ENCODE data around the gene AGR2. TPM values are rescaled to one million over a fixed set of nuclear protein-coding genes. Genes with fewer than 3 reads are reported as not detected.

Gene AGR2
- total RNA-seq, 2 donors from 2014 or later: not detected

DNA sequence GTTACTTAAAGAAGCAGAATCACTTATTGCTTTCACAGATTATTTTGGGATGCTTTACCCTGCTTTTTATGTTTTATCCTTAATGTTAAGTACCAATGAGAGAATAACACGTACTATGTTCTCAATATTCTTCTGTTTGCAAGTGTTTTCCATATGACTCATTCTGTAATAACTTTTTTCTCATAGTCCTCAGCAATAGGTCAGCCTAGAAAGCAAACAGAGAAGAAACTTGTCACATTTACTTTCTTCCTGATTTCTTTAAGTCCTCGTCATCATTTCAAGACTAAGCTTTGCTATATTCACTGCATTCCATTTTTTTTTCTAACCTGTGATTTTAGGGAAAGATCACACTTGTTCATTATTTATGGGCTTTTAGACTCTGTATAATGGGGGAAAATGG is 6.8 kb upstream of the AGR2 start:
- no peaks in the 10 kb centered on the region for H3K9me3 ChIP-seq
- no peaks in the 10 kb centered on the region for H3K36me3 ChIP-seq
- no peak overlapping the region for H3K4me3 ChIP-seq
- TF ChIP-seq, protein P1, sequence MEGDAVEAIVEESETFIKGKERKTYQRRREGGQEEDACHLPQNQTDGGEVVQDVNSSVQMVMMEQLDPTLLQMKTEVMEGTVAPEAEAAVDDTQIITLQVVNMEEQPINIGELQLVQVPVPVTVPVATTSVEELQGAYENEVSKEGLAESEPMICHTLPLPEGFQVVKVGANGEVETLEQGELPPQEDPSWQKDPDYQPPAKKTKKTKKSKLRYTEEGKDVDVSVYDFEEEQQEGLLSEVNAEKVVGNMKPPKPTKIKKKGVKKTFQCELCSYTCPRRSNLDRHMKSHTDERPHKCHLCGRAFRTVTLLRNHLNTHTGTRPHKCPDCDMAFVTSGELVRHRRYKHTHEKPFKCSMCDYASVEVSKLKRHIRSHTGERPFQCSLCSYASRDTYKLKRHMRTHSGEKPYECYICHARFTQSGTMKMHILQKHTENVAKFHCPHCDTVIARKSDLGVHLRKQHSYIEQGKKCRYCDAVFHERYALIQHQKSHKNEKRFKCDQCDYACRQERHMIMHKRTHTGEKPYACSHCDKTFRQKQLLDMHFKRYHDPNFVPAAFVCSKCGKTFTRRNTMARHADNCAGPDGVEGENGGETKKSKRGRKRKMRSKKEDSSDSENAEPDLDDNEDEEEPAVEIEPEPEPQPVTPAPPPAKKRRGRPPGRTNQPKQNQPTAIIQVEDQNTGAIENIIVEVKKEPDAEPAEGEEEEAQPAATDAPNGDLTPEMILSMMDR (IDR thresholded peaks at IDR 0.05): no peak
- no peak for DNase-seq (ENCODE audit: low spot score)
- H3K4me1 ChIP-seq: no peaks in the 10 kb centered on the region
- H3K27ac ChIP-seq: no peak overlapping the region
- no peaks in the 10 kb centered on the region for H3K27me3 ChIP-seq

DNA sequence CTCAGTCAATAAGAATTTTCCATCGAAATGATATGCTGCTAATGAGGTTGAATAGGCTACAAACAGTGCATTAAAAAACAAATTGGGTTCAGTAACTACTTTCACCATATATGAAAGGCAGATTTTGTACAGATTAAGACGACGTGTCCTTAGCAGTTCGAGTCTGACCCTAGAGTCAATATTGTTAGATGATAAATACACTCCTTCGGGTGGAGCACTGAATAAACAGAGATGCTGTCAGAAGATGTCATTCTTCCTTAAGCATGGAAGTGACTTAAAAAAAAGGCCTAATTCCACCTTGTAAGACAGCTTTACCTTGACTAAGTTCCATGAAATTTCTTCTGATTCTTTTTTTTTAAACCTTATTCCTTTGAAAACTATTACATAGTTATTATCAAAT is 5.8 kb upstream of the AGR2 start:
- Histone ChIP-seq H3K27me3 (no peaks in the 10 kb centered on the region), H3K4me3 (no peak overlapping the region), H3K9me3 (no peaks in the 10 kb centered on the region), H3K36me3 (no peaks in the 10 kb centered on the region), H3K27ac (no peak overlapping the region), H3K4me1 (no peaks in the 10 kb centered on the region)
- no peak for DNase-seq (ENCODE audit: low spot score)
- TF ChIP-seq, protein P1 (IDR thresholded peaks at IDR 0.05): no peak

DNA sequence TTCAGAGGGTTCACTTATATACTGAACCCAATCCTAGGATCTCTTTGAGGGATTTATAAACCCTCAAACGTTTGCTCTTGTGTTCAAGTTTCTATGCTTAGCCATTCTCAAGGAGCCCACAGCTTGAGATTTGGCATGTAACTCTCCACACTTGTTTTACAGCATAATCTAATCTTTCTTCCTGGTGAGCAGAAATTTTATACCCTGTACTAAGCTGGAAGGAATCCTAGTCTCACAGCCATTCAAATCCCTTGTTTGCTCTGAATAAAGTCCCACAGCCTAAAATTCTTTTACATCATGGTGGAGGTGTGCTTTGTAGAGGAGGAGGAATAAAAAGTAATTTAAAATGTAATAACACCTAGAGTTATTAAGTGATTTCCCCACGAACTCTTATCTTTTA is 5.3 kb upstream of the AGR2 start:
- Histone ChIP-seq H3K9me3 (no peaks in the 10 kb centered on the region), H3K4me1 (no peaks in the 10 kb centered on the region), H3K36me3 (no peaks in the 10 kb centered on the region), H3K27me3 (no peaks in the 10 kb centered on the region), H3K27ac (no peak overlapping the region), H3K4me3 (no peak overlapping the region)
- TF ChIP-seq, protein P1 (IDR thresholded peaks at IDR 0.05): no peak
- no peak for DNase-seq (ENCODE audit: low spot score)

DNA sequence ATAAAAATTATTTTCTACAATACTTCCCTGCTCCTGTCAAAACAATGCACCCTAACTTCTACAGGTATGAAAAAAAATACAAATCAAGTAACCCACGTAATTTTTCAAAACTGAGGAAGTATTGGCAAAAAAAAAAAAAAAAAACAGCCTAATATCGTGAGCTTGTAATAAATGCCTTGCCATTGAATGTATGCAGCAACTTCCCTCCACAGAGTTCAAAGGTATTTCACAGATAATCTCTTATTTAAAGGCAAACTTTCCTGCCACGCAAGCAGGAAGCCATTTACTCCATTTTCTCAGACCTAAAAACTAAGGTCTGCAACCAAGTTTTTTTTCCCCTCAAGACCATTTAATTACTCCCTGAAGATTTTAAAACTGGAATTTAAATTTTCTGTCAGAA is 642 bp upstream of the AGR2 start:
- no peaks in the 10 kb centered on the region for H3K27me3 ChIP-seq
- TF ChIP-seq, protein P1 (IDR thresholded peaks at IDR 0.05): no peak
- H3K9me3 ChIP-seq: no peaks in the 10 kb centered on the region
- H3K36me3 ChIP-seq: no peaks in the 10 kb centered on the region
- DNase-seq (ENCODE audit: low spot score): no peak
- no peak overlapping the region for H3K4me3 ChIP-seq
- H3K4me1 ChIP-seq: no peaks in the 10 kb centered on the region
- H3K27ac ChIP-seq: no peak overlapping the region

DNA sequence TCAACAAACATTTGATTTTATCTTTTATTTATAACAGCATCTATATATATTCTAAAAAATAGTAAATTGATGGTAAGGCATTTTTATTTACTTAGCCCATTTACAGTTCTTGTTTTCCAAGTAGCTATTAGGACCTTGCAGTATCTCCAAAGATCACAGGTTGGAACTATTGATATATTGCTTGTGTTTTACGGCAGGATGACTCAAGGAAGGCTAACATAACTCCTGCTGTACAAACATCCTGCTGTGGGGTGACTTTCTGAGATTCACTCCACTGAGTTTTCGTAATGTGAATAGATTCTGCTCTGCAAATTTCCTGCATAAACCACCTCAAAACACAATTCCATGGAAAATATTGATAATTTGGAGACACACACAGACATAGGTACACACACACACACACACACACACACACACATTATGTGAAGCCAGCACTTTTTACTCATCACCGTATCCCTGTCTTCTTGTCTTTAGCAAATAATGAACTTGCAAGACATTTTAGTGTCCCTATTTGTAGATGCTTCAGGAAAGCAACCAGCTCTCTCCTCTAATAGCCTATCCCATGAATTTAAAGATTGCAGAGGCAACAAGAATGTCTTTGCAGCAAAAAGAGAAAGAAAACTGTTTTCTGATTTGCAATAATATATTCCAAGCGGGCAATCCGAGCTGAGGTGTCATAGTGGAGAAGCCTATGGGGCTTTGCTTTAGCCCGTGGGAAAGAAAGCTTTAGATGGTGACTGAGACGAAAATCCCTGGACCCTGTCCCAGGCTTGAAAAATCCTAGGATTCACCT is 722 bp downstream of the AGR2 start:
- Histone ChIP-seq H3K27me3 (no peaks in the 10 kb centered on the region), H3K4me1 (no peaks in the 10 kb centered on the region), H3K4me3 (no peak overlapping the region), H3K27ac (no peak overlapping the region), H3K9me3 (no peaks in the 10 kb centered on the region), H3K36me3 (no peaks in the 10 kb centered on the region)
- TF ChIP-seq, protein P1 (IDR thresholded peaks at IDR 0.05): no peak
- no peak for DNase-seq (ENCODE audit: low spot score)

DNA sequence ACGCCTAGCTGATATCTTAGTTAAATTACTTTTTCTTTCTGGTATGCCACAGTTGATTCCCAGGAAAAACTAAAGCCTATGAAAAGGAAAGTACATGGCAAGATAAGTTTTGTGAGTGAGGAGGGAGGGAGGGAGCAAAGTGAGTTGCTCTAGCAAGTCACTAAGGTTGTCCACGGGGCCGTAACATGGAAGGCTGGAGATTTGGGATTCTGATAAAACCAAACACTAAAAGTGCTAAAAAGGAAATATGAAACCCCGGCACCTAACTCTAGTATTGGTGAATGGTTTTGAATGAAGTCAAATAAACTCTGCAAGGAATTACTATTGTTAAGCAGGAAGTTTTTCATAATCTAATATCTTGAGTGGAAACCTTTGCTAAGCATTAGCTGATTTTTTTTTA is 1.7 kb downstream of the AGR2 start:
- H3K4me3 ChIP-seq: no peak overlapping the region
- no peaks in the 10 kb centered on the region for H3K4me1 ChIP-seq
- TF ChIP-seq, protein P1 (IDR thresholded peaks at IDR 0.05): no peak
- no peaks in the 10 kb centered on the region for H3K36me3 ChIP-seq
- H3K27ac ChIP-seq: no peak overlapping the region
- no peaks in the 10 kb centered on the region for H3K9me3 ChIP-seq
- DNase-seq (ENCODE audit: low spot score): no peak
- H3K27me3 ChIP-seq: no peaks in the 10 kb centered on the region

Measured in right atrium auricular region (tissue), 2 donors.